ENCODE data around the gene WDR74. TPM values are rescaled to one million over a fixed set of nuclear protein-coding genes. Genes with fewer than 3 reads are reported as not detected.

WDR74 gene
- total and polyA plus RNA-seq, 9 of the 15 experiments (the other 6 are each of a cell fraction or from before 2014, with no cell fraction given): 32.7 to 210 (median 114) TPM

DNA sequence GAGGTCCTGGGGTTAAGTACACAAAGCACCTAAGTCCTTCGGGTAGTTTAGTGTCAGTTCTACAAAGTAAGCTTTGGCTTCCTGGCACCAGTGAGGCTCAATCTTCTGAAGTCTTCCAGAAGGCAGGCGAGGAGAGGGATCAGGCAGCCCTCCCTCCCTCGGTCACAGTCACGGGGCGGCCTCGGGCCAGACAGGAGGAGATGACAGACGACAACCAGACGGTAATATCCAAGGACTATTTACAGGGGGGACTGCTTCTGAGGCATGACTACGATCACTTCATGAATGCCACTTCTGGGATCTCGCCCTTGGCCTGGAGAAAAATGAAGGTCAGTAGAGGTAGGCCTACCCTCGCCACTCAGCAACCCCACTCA lies 47.2 kb downstream of the WDR74 start:
- CTCF ChIA-PET (ENCODE audit: low intra/inter-chr PET ratio): no interaction called here
- H3K79me2 ChIP-seq (ENCODE audit: control insufficient read depth, insufficient read depth, low read length): peaks cover 47% of the 10 kb centered on the region
- in situ Hi-C loops (cut with MboI): no loop called here
- peak overlapping the region; percentile 33 to 85 for H3K9ac ChIP-seq (ENCODE audit: insufficient read depth in 1 of 2, low read depth in 2 of 2, low read length in 2 of 2)
- no peaks in the 10 kb centered on the region for H3K9me1 ChIP-seq (ENCODE audit: control insufficient read depth, insufficient read depth, low read length)
- BruUV-seq (replicated peaks): no TSS peak
- WGBS (ENCODE audit: insufficient coverage, low coverage, missing lambda C conversion rate): 29% methylated on average over 11 of the region's 11 CpGs
- POLR2A ChIA-PET: interaction anchor here (0.7 to 11.4 kb wide), 6 partner anchors 10 to 63 kb away, joined by 3 to 116 read pairs (median 13); partner anchors contain the start of gene NXF1
- no peaks in the 10 kb centered on the region for H4K20me1 ChIP-seq (replicated peaks; ENCODE audit: control insufficient read depth, insufficient read depth, low read length)
- peak overlapping the region; percentile 100 for H3K4me3 ChIP-seq
- no peaks in the 10 kb centered on the region for H3K9me3 ChIP-seq (replicated peaks; ENCODE audit: control insufficient read depth, insufficient read depth, low read depth, low read length)
- intact Hi-C loops (cut with micrococcal nuclease): no loop called here
- H3K4me2 ChIP-seq (ENCODE audit: insufficient read depth, low read length): peak overlapping the region; percentile 95
- ATAC-seq: peak; percentile 4; the same call in 2 of the 3 replicates
- peaks cover 21 to 27% of the 10 kb centered on the region in 2 experiments for H3K4me1 ChIP-seq (replicated peaks in 1 of 2; ENCODE audit: control insufficient read depth in 2 of 2, insufficient read depth in 2 of 2, low read length in 2 of 2)
- DNase-seq (ENCODE audit: extremely low read depth in 1 of 4, low spot score in 3 of 4): peak in 2 of 4 experiments; percentile 37 to 56
- H3K36me3 ChIP-seq (ENCODE audit: control insufficient read depth, insufficient read depth, low read length): peaks cover 80% of the 10 kb centered on the region
- peak overlapping the region; percentile 91 for H3K27ac ChIP-seq (ENCODE audit: extremely low read depth, low read depth, low read length)
- no peaks in the 10 kb centered on the region for H3K27me3 ChIP-seq (ENCODE audit: control insufficient read depth in 2 of 2, insufficient read depth in 2 of 2, low read length in 2 of 2)
- no peak for FAIRE-seq
- peak overlapping the region; percentile 90 for H2AFZ ChIP-seq (ENCODE audit: low read depth, low read length)
- TF ChIP-seq HDGF (IDR thresholded peaks at IDR 0.05): peak; percentile 36; the same call in 1 of the 2 replicates
- TF ChIP-seq, protein P1, sequence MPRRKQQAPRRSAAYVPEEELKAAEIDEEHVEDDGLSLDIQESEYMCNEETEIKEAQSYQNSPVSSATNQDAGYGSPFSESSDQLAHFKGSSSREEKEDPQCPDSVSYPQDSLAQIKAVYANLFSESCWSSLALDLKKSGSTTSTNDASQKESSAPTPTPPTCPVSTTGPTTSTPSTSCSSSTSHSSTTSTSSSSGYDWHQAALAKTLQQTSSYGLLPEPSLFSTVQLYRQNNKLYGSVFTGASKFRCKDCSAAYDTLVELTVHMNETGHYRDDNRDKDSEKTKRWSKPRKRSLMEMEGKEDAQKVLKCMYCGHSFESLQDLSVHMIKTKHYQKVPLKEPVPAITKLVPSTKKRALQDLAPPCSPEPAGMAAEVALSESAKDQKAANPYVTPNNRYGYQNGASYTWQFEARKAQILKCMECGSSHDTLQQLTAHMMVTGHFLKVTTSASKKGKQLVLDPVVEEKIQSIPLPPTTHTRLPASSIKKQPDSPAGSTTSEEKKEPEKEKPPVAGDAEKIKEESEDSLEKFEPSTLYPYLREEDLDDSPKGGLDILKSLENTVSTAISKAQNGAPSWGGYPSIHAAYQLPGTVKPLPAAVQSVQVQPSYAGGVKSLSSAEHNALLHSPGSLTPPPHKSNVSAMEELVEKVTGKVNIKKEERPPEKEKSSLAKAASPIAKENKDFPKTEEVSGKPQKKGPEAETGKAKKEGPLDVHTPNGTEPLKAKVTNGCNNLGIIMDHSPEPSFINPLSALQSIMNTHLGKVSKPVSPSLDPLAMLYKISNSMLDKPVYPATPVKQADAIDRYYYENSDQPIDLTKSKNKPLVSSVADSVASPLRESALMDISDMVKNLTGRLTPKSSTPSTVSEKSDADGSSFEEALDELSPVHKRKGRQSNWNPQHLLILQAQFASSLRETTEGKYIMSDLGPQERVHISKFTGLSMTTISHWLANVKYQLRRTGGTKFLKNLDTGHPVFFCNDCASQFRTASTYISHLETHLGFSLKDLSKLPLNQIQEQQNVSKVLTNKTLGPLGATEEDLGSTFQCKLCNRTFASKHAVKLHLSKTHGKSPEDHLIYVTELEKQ (CRISPR knock-in tag; IDR thresholded peaks at IDR 0.05): no peak
- TF ChIP-seq, protein P2, sequence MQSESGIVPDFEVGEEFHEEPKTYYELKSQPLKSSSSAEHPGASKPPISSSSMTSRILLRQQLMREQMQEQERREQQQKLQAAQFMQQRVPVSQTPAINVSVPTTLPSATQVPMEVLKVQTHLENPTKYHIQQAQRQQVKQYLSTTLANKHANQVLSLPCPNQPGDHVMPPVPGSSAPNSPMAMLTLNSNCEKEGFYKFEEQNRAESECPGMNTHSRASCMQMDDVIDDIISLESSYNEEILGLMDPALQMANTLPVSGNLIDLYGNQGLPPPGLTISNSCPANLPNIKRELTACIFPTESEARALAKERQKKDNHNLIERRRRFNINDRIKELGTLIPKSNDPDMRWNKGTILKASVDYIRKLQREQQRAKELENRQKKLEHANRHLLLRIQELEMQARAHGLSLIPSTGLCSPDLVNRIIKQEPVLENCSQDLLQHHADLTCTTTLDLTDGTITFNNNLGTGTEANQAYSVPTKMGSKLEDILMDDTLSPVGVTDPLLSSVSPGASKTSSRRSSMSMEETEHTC (IDR thresholded peaks at IDR 0.05): peak; percentile 32; the same call in 1 of the 2 replicates
- no peak for TF ChIP-seq ZNF436 (CRISPR knock-in tag; IDR thresholded peaks at IDR 0.05)
- TF ChIP-seq ASH1L (IDR thresholded peaks at IDR 0.05; ENCODE audit: borderline replicate concordance, low read depth, partially characterized antibody): no peak
- TF ChIP-seq ARNT (IDR thresholded peaks at IDR 0.05): peak in 1 of 2 experiments; percentile 38; a peak in 1 of 4 replicates
- TF ChIP-seq CHD4 (IDR thresholded peaks at IDR 0.05; ENCODE audit: insufficient read depth, insufficient replicate concordance, low read depth, low read length, poor library complexity, severe bottlenecking): no peak
- no peak for TF ChIP-seq ATF1 (CRISPR knock-in tag; IDR thresholded peaks at IDR 0.05)
- TF ChIP-seq ATF1 (tag; IDR thresholded peaks at IDR 0.05): 0 out of 2 replicates have a peak, but pooled peaks have one; percentile 9
- TF ChIP-seq CEBPB (tag; IDR thresholded peaks at IDR 0.05): no peak

Measured in K562 (cell line).